HG03558 (cell line): ENCODE data around the gene TBC1D16.

Experiments used
- ATAC-seq: cut with Tn5 transposase; IDR thresholded peaks from one replicate; pipeline ENCODE4 v1.9.1; 2021; ENCODE audit warnings: moderate number of reproducible peaks; ENCODE audit not compliant: unreplicated experiment; ENCODE audit errors: extremely low read depth

TBC1D16 gene

GRCh38 chr17:80026359-80027042, 9.2 kb downstream of the TBC1D16 start:
- no peak for ATAC-seq

- ATAC-seq, result no peak
These were observed 9.9 kb downstream of the TBC1D16 start for GRCh38 chr17:80025796-80026195.

- no peak for ATAC-seq
These were observed 10.5 kb downstream of the TBC1D16 start for GRCh38 chr17:80025140-80025539.

- no peak for ATAC-seq
These were observed 11.3 kb downstream of the TBC1D16 start for GRCh38 chr17:80024206-80024972.

GRCh38 chr17:80023481-80024205, 12.0 kb downstream of the TBC1D16 start:
- ATAC-seq, result no peak

- ATAC-seq, result no peak
These were observed 14.1 kb downstream of the TBC1D16 start for GRCh38 chr17:80021600-80021999.

- ATAC-seq, result no peak
These were observed 16.6 kb downstream of the TBC1D16 start for GRCh38 chr17:80018917-80019651.

GRCh38 chr17:80017226-80018010, 18.3 kb downstream of the TBC1D16 start:
- ATAC-seq, result no peak

GRCh38 chr17:80012765-80013741, 22.6 kb downstream of the TBC1D16 start:
- ATAC-seq, result no peak

GRCh38 chr17:80011989-80012555, 23.6 kb downstream of the TBC1D16 start:
- no peak for ATAC-seq

GRCh38 chr17:80010283-80010858, 25.3 kb downstream of the TBC1D16 start:
- no peak for ATAC-seq

- no peak for ATAC-seq
These were observed 26.0 kb downstream of the TBC1D16 start for GRCh38 chr17:80009391-80010282.

- no peak for ATAC-seq
These were observed 26.8 kb downstream of the TBC1D16 start for GRCh38 chr17:80008848-80009247.

GRCh38 chr17:80008383-80008840, 27.3 kb downstream of the TBC1D16 start:
- ATAC-seq, result no peak

- no peak for ATAC-seq
These were observed 27.7 kb downstream of the TBC1D16 start for GRCh38 chr17:80007939-80008338.

- no peak for ATAC-seq
These were observed 28.6 kb downstream of the TBC1D16 start for GRCh38 chr17:80006811-80007752.
